SHP77 treated with DMSO at 0.1 percent for 48 hours (cell line): ENCODE results near the gene SOX30.

Experiments
- DNase-seq: peaks from one replicate; lab custom pipeline; 2025; lab: John Stamatoyannopoulos, UW

SOX30 gene

GRCh38 chr5:157659868-157660660 lies 7.8 kb upstream of the SOX30 start:
- no peak for DNase-seq

- no peak for DNase-seq
Observed at GRCh38 chr5:157658893-157659292, 6.7 kb upstream of the SOX30 start.

- no peak for DNase-seq
Observed at GRCh38 chr5:157657516-157657915, 5.3 kb upstream of the SOX30 start.

- DNase-seq: no peak
Observed at GRCh38 chr5:157651623-157652376, 438 bp downstream of the SOX30 start.

GRCh38 chr5:157650991-157651611 lies 1.1 kb downstream of the SOX30 start:
- no peak for DNase-seq

GRCh38 chr5:157649101-157649500 lies 3.1 kb downstream of the SOX30 start:
- no peak for DNase-seq

- no peak for DNase-seq
Observed at GRCh38 chr5:157648275-157648990, 3.8 kb downstream of the SOX30 start.

- DNase-seq: no peak
Observed at GRCh38 chr5:157640406-157641066, 11.7 kb downstream of the SOX30 start.

GRCh38 chr5:157630341-157630740 lies 21.9 kb downstream of the SOX30 start:
- DNase-seq: no peak

- no peak for DNase-seq
Observed at GRCh38 chr5:157626831-157627230, 25.4 kb downstream of the SOX30 start.

GRCh38 chr5:157624144-157624543 lies 28.1 kb downstream of the SOX30 start:
- no peak for DNase-seq

- DNase-seq: no peak
Observed at GRCh38 chr5:157620776-157621175, 31.5 kb downstream of the SOX30 start.

GRCh38 chr5:157618191-157618765 lies 34.0 kb downstream of the SOX30 start:
- DNase-seq: no peak

- DNase-seq: no peak
Observed at GRCh38 chr5:157616785-157617184, 35.5 kb downstream of the SOX30 start.

GRCh38 chr5:157613385-157614245 lies 38.6 kb downstream of the SOX30 start:
- no peak for DNase-seq

- DNase-seq: peak; percentile 32
Observed at GRCh38 chr5:157612581-157612980, 39.7 kb downstream of the SOX30 start.

- peak; percentile 71 for DNase-seq
Observed at GRCh38 chr5:157611571-157612476, 40.4 kb downstream of the SOX30 start.

GRCh38 chr5:157610990-157611389 lies 41.2 kb downstream of the SOX30 start:
- DNase-seq: no peak

- DNase-seq: no peak
Observed at GRCh38 chr5:157608972-157609565, 43.2 kb downstream of the SOX30 start.
